Umbilical cord (tissue), 2 donors: ENCODE results near the gene KIF15. TPM values are rescaled to one million over a fixed set of nuclear protein-coding genes. Genes with fewer than 3 reads are reported as not detected.
"Not testable (repeated sequence)": the region's sequence is repeated elsewhere in the genome, so short reads cannot be mapped to it uniquely, and the experiment has no call there.

Source experiments
- DNase-seq: peaks from one replicate; pipeline ENCODE4 v3.0.0-alpha.2; 2015; ENCODE audit warnings: low spot score
- total RNA-seq: library from RNA; depleted of rRNA; stranded (reverse); fragments of >200 nt; gene quantifications from one replicate; pipeline ENCODE4 v1.2.3, GENCODE V29; 2014; ENCODE audit warnings: low replicate concordance; ENCODE audit not compliant: insufficient read depth

KIF15 gene
- total RNA-seq, 1 donor from 2014 or later: 5.3 TPM

DNA sequence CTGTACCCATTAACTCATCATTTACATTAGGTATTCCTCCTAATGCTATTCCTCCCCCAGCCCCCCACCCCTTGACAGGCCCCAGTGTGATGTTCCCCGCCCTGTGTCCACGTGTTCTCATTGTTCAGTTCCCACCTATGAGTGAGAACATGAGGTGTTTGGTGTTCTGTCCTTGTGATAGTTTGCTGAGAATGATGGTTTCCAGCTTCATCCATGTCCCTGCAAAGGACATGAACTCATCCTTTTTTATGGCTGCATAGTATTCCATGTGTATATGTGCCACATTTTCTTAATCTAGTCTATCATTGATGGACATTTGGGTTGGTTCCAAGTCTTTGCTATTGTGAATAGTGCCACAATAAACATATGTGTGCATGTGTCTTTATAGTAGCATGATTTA, 54.7 kb downstream of the KIF15 start:
- not testable (repeated sequence) for DNase-seq

- DNase-seq: not testable (repeated sequence)
Measured at GRCh38 chr3:44821206-44821605, 59.6 kb downstream of the KIF15 start.

- DNase-seq: peak; percentile 3
Measured at GRCh38 chr3:44825264-44825925, 63.8 kb downstream of the KIF15 start.

DNA sequence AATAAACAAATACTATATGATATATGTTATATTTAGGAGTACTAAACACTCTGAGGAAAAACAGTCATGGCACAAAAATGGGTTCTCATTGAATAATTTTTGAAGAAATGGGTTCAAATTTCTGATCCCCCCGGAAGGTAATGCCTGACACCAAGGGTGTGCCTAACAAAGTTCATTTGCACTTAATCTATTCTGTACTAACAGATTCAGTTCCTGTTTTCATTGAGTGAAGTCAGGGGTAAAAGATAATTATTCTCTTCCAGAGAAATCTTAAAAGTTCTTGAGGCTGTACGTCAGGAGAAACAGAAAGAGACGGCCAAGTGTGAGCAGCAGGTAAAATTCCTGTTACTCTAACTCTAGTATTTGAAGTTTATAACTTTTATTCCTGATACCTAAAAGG, 65.6 kb downstream of the KIF15 start:
- DNase-seq: no peak

GRCh38 chr3:44831232-44831631, 69.6 kb downstream of the KIF15 start:
- no peak for DNase-seq

- DNase-seq: no peak
Measured at GRCh38 chr3:44832032-44832431, 70.4 kb downstream of the KIF15 start.

GRCh38 chr3:44832965-44833364, 71.4 kb downstream of the KIF15 start:
- no peak for DNase-seq

DNA sequence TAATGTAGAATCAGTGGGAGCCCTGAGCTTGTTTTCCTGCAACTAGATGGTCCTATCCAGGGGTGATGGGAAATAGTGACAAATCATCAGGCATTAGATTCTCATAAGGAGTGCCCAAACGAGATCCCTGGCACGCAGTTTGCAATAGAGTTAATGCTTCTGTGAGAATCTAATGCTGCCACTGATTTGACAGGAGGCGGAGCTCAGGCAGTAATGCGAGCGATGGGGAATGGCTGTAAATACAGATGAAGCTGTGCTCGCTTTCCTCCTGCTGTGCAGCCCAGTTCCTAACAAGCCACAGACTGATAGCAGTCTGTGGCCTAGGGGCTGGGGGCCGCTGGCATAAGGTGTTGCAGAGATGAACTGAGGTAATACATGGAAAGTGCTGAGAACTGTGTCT, 71.8 kb downstream of the KIF15 start:
- DNase-seq: no peak

DNA sequence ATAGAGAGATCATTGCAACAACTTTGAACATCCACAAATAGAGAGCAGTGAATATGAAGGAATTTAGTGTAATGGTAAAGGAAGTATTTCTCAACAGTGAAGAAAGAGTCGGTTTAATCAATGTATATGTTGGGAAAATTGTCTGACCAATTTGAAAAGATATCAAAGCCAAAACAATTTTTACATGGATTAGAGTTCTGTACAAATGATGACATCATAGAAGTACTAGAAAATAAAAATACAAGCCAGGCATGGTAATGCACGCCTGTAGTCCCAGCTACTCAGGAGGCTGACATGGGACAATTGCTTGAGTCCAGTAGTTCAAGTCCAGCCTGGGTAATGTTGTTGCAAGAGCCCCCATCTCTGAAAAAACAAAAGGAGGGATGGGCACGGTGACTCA, 74.1 kb downstream of the KIF15 start:
- no peak for DNase-seq

DNA sequence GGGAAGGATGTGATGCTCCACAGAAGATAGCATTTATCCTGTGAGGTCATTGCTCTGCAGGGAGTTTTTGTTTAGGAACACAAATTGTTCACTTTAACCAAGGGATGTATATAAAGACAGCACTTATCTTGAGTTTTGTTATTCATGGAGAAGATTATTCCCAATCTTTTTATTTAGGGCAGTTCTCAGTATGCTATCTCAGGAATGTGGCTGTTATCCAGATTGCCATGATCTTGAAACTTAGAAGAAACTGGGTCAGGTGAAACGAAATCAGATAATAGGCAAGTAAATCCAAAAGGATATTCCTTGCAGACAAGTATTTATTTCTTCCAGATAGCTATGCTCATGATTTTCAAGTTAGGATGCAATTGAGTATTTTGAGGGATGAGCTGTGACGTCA, 80.8 kb downstream of the KIF15 start:
- DNase-seq: peak; percentile 57

- DNase-seq: peak; percentile 97
Measured at GRCh38 chr3:44845528-44846520, 84.2 kb downstream of the KIF15 start.

- no peak for DNase-seq
Measured at GRCh38 chr3:44848634-44849033, 87.0 kb downstream of the KIF15 start.

GRCh38 chr3:44856663-44857062, 95.1 kb downstream of the KIF15 start:
- not testable (repeated sequence) for DNase-seq

GRCh38 chr3:44860117-44860516, 98.5 kb downstream of the KIF15 start:
- no peak for DNase-seq

DNA sequence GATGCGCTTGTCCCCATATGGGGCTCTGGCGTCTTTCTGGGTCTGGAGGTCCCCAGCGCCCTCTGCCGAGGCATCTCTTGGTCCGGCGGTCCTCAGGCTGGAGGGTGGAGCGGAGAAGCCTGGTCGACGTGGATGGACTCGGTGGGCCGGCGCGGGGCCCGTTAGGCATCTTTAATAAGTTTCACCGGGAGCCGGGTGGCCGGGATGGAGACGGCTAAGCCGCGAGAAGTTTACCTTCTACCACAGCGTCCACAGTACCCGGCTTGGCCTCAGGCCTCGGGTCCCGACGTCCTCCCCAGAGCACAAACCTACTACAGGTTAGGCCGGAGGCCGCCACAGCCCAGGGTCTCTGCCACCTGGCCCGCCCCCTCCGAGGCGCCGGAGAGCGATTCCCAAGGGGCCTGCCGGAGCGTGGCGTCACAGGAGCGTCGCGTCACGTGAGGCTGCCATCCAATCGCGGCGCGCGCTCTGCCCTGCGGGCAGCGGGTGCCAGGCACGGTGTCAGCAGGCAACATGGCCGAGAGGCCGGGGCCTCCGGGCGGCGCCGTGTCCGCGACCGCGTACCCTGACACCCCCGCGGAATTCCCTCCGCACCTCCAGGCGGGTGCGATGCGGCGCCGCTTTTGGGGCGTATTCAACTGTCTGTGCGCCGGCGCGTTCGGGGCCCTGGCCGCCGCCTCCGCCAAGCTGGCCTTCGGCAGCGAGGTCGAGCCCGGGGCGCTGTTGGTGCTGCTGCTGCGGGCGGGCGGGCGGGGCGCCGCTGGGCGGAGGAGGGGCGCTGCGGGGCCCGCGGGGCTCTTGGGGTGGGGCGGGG, 100.0 kb downstream of the KIF15 start, which contains the start of gene TMEM42:
Gene TMEM42, plus strand, starts transcription at position 501 of the 814 bp plus-strand sequence. Its CDS starts 13 bp downstream, at position 514.
- DNase-seq: peak; percentile 95

DNA sequence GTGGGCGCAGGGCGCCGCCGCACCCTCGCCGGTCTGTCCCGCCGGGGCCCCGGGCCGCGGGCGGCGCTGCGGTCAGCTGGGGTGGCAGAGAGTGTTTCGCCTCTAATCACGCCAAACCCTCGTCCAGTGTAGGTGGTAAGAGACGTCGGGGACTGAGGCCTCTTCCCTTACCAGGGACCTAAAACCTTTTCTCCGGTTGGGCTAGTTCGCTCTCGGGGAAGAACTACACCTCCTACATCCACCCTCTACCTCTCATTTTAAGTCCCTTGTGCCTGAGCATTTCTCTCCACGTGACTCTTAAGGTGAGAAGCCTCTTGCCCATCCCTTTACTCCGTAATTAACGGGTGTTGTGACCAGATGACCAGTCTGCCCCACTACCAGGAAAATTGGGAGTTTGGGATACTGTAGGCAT, 100.6 kb downstream of the KIF15 start:
- peak; percentile 34 for DNase-seq

DNA sequence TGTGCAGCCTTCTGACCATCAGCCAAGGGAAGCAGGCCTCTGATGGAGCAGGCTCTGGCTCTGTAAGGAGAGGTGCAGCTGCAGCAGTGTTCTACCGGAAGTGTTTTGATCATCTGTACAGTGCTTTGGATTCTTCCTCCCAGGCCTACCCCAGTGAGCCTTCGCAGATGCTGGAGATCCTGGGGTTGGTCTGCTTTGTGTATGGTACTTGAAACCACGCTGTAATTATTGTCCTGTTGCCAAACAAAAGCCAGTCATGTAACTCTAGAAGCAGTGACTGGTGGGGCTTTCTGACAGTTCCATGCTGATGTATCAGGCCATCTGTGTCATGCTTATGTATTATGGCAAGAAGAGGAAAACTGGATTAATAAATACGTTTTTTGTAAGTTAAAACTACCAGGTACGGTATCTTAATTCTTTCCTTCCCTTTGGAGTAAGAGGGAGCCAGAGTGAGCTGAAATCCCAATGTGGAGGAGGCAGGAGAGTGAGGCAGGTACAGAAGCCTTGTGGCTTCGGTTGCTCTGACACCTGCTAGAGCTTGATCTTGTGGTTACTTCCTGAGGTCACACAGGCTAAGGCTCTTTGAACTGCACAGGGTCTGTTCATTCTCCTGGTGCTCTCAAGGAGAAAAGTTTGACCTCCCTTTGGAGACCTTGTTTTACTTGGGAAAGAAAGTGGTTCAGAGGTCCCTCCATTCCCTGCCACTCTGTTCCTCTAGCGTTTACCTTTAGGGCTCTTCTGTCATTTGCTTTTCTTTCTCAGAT, 103.9 kb downstream of the KIF15 start:
- no peak for DNase-seq

DNA sequence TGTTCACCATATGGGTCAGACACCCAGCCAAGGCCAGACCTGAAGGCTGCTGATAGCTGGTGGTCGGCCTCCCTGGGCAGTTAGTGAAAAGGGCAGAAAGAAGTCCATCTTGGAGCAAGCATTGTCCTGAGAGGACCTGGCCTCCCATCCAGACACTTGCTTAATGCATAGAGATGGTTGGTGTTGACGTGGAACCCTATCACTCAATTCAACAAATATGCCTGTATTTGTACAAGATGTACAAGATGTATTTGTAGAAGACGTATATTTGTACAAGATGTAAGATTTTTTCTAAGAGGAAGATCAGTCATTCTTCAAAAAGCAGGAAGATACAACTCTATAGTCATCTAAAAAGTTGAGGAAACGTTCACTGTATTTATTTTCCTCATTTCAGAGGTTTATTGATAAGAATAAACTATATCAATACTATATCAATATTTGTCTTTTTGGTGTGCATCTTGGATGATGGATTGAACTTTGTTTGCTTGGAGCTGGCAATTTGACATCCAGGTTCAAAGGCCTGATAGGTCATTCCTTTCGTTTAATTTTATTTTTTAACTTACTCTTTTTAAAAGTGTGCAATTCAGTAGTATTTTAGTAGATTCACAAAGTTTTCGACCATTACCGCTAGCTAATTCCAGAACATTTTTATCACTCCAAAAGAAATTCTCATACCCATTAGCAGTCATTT, 106.0 kb downstream of the KIF15 start:
- DNase-seq: no peak

GRCh38 chr3:44870375-44871061, 108.9 kb downstream of the KIF15 start:
- no peak for DNase-seq

DNA sequence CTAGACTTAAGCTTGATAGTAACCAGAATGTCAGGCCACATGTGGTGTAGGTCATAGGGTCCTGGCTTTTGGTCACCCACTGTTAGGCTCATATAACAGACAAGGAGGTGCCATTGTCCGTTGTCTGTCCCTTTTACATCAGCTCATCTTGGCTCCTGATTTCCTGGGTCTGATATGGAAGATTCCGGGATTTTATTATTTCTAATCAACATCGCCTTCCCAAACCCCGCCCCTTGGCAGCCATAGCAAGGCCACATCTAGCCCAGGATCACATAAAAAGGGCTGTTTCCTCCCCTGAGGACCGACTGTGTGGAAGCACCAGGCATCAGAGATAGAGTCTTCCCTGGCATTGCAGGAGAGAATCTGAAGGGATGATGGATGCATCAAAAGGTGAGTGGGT, 112.7 kb downstream of the KIF15 start, which contains the start of gene TGM4:
Gene TGM4, plus strand, starts transcription at position 301 of the 400 bp plus-strand sequence. Its CDS starts 71 bp downstream, at position 372.
- no peak for DNase-seq
